Hepatic stellate cell (primary cell): ENCODE data around the gene ZNF649.
"Not testable (repeated sequence)": the region's sequence is repeated elsewhere in the genome, so short reads cannot be mapped to it uniquely, and the experiment has no call there.

Source experiments
- DNase-seq: peaks from one replicate; pipeline ENCODE4 v3.0.0; 2011; ENCODE audit warnings: low spot score

The ZNF649 gene

GRCh38 chr19:51904331-51905165, at the start of gene ZNF649:
Gene ZNF649 (minus strand): TSS chr19:51905017. CDS start chr19:51900107, 4,910 bp downstream.
- DNase-seq = peak; percentile 75

- DNase-seq = peak; percentile 10
These were observed 44.2 kb upstream of the ZNF649 start for GRCh38 chr19:51948975-51949374.

GRCh38 chr19:51946602-51947001, 41.8 kb upstream of the ZNF649 start:
- DNase-seq = no peak

GRCh38 chr19:51944798-51945552, 40.2 kb upstream of the ZNF649 start:
- no peak for DNase-seq

GRCh38 chr19:51938936-51939335, 34.1 kb upstream of the ZNF649 start:
- no peak for DNase-seq

- no peak for DNase-seq
These were observed 27.1 kb upstream of the ZNF649 start for GRCh38 chr19:51931921-51932320.

GRCh38 chr19:51927859-51928258, 23.0 kb upstream of the ZNF649 start:
- DNase-seq = no peak

GRCh38 chr19:51926784-51927741, 22.2 kb upstream of the ZNF649 start, which contains the start of gene ZNF613:
Gene ZNF613 (plus strand): TSS chr19:51927472. CDS start chr19:51936221, 8,749 bp downstream.
- DNase-seq = peak; percentile 76

- DNase-seq = no peak
These were observed 21.6 kb upstream of the ZNF649 start for GRCh38 chr19:51926426-51926783.

GRCh38 chr19:51921949-51922348, 17.1 kb upstream of the ZNF649 start:
- DNase-seq = no peak

GRCh38 chr19:51919606-51920005, 14.8 kb upstream of the ZNF649 start:
- no peak for DNase-seq

GRCh38 chr19:51916167-51916566, 11.3 kb upstream of the ZNF649 start:
- no peak for DNase-seq

GRCh38 chr19:51915324-51915867, 10.6 kb upstream of the ZNF649 start:
- DNase-seq = no peak

GRCh38 chr19:51907981-51908380, 3.2 kb upstream of the ZNF649 start:
- not testable (repeated sequence) for DNase-seq

- DNase-seq = not testable (repeated sequence)
These were observed 1.3 kb upstream of the ZNF649 start for GRCh38 chr19:51906108-51906507.

- DNase-seq = not testable (repeated sequence)
These were observed 822 bp upstream of the ZNF649 start for GRCh38 chr19:51905639-51906038.

- DNase-seq = no peak
These were observed 389 bp upstream of the ZNF649 start for GRCh38 chr19:51905206-51905605.

- no peak for DNase-seq
These were observed 1.6 kb downstream of the ZNF649 start for GRCh38 chr19:51903192-51903591.

- DNase-seq = no peak
These were observed 3.0 kb downstream of the ZNF649 start for GRCh38 chr19:51901860-51902259.

GRCh38 chr19:51891193-51891747, 13.5 kb downstream of the ZNF649 start:
- DNase-seq = no peak

GRCh38 chr19:51889934-51890333, 14.9 kb downstream of the ZNF649 start:
- DNase-seq = no peak
